OCI-LY3 (cell line): ENCODE measurements around the gene LIPC.

Source experiments
- H2AFZ ChIP-seq: fragments of 200-600, 300-600 bp; shearing (Covaris generic); 2 replicates; pipeline ENCODE4 v1.6.0; 2014; ENCODE audit warnings: antibody characterized with exemption, low read depth, low read length
- H3K27ac ChIP-seq: fragments of 200-600, 300-600 bp; sonication (generic); 2 replicates; pipeline ENCODE4 v1.5.1; 2014; ENCODE audit warnings: mild to moderate bottlenecking, low read length, moderate library complexity, mixed read lengths
- H3K27me3 ChIP-seq: fragments of 200-600, 300-600 bp; sonication (generic); 2 replicates; pipeline ENCODE4 v1.6.1; 2014; ENCODE audit warnings: low read depth, low read length, mixed read lengths
- H3K36me3 ChIP-seq: fragments of 200-600, 300-600 bp; sonication (generic); replicated peaks from 2 replicates; pipeline ENCODE3; 2014; ENCODE audit warnings: low read depth, low read length, mixed read lengths
- H3K4me1 ChIP-seq: fragments of 300-600, 200-600 bp; sonication (generic); 2 replicates; pipeline ENCODE4 v1.6.1; 2014; ENCODE audit warnings: low read length, mixed read lengths
- H3K4me2 ChIP-seq: fragments of 200-600, 300-600 bp; sonication (generic); 2 replicates; pipeline ENCODE4 v1.6.1; 2014; ENCODE audit warnings: low read length, mixed read lengths
- H3K4me3 ChIP-seq: fragments of 300-600, 200-600 bp; sonication (generic); 2 replicates; pipeline ENCODE4 v1.5.1; 2014; ENCODE audit warnings: antibody characterized with exemption, mild to moderate bottlenecking, low read length, moderate library complexity
- H3K79me2 ChIP-seq: fragments of 300-600, 200-600 bp; shearing (Covaris generic); 2 replicates; pipeline ENCODE4 v1.6.1; 2014; ENCODE audit warnings: mild to moderate bottlenecking, low read length, mixed read lengths
- H3K9ac ChIP-seq: fragments of 300-600, 200-600 bp; shearing (Covaris generic); 2 replicates; pipeline ENCODE4 v1.6.0; 2014; ENCODE audit warnings: mild to moderate bottlenecking, low read length, moderate library complexity
- H3K9me3 ChIP-seq: fragments of 200-600, 300-600 bp; shearing (Covaris generic); 2 replicates; pipeline ENCODE4 v1.6.1; 2014; ENCODE audit warnings: low read length, mixed read lengths; ENCODE audit not compliant: insufficient read depth
- H4K20me1 ChIP-seq: fragments of 200-600, 300-600 bp; sonication (generic); 2 replicates; pipeline ENCODE4 v1.6.1; 2016; ENCODE audit warnings: low read length, mixed read lengths; ENCODE audit not compliant: insufficient read depth
- EZH2phosphoT487 ChIP-seq: fragments of 200-600 bp; shearing (Covaris generic); IDR thresholded peaks from 2 replicates; pipeline ENCODE4 v1.6.1; 2018; ENCODE audit warnings: antibody characterized with exemption, mixed run types, low read depth
- TF ChIP-seq, protein P1 (sequence below): fragments of 200-600, 300-600 bp; sonication (generic); IDR thresholded peaks from 2 replicates; pipeline ENCODE4 v1.5.1; 2014; ENCODE audit warnings: antibody characterized with exemption, low read length, low read depth

The LIPC gene

GRCh38 chr15:58393241-58393662 lies 38.5 kb upstream of the LIPC start:
- H3K79me2 ChIP-seq = no peaks in the 10 kb centered on the region
- H3K27ac ChIP-seq = no peak overlapping the region
- no peaks in the 10 kb centered on the region for H3K9me3 ChIP-seq
- H4K20me1 ChIP-seq = no peaks in the 10 kb centered on the region
- peaks cover 16% of the 10 kb centered on the region for H3K27me3 ChIP-seq
- no peaks in the 10 kb centered on the region for H3K4me1 ChIP-seq
- no peak overlapping the region for H3K4me2 ChIP-seq
- H3K9ac ChIP-seq = no peak overlapping the region
- H2AFZ ChIP-seq = no peak overlapping the region
- H3K4me3 ChIP-seq = no peak overlapping the region
- H3K36me3 ChIP-seq = no peaks in the 10 kb centered on the region
- TF ChIP-seq, protein P1, sequence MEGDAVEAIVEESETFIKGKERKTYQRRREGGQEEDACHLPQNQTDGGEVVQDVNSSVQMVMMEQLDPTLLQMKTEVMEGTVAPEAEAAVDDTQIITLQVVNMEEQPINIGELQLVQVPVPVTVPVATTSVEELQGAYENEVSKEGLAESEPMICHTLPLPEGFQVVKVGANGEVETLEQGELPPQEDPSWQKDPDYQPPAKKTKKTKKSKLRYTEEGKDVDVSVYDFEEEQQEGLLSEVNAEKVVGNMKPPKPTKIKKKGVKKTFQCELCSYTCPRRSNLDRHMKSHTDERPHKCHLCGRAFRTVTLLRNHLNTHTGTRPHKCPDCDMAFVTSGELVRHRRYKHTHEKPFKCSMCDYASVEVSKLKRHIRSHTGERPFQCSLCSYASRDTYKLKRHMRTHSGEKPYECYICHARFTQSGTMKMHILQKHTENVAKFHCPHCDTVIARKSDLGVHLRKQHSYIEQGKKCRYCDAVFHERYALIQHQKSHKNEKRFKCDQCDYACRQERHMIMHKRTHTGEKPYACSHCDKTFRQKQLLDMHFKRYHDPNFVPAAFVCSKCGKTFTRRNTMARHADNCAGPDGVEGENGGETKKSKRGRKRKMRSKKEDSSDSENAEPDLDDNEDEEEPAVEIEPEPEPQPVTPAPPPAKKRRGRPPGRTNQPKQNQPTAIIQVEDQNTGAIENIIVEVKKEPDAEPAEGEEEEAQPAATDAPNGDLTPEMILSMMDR = no peak
- no peak for TF ChIP-seq EZH2phosphoT487

DNA sequence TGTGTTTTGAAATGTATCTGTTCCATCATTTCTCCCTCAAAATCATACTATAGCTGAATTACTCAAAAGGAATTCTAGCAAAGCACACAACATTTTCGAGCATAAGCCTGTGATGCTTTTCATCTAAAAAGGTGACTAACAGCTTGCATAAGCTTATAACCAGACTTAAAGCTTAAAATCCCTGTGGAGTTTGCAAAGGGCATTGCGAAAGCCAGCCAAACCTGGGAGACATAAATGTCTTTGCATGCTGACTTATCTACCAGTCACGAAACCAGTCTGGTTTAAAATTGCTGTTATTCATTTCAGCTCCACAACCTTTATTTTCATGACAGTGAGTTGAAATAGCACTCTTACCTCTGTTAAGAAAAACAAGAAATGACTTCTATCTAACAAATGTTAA lies 35.6 kb upstream of the LIPC start:
- Histone ChIP-seq H4K20me1 (no peaks in the 10 kb centered on the region), H3K4me3 (no peak overlapping the region), H3K4me1 (no peaks in the 10 kb centered on the region), H3K27ac (no peak overlapping the region), H2AFZ (no peak overlapping the region), H3K36me3 (no peaks in the 10 kb centered on the region), H3K9ac (no peak overlapping the region), H3K9me3 (no peaks in the 10 kb centered on the region), H3K79me2 (no peaks in the 10 kb centered on the region), H3K27me3 (peaks cover 16% of the 10 kb centered on the region), H3K4me2 (no peak overlapping the region)
- no peak for TF ChIP-seq EZH2phosphoT487
- TF ChIP-seq, protein P1 = no peak

DNA sequence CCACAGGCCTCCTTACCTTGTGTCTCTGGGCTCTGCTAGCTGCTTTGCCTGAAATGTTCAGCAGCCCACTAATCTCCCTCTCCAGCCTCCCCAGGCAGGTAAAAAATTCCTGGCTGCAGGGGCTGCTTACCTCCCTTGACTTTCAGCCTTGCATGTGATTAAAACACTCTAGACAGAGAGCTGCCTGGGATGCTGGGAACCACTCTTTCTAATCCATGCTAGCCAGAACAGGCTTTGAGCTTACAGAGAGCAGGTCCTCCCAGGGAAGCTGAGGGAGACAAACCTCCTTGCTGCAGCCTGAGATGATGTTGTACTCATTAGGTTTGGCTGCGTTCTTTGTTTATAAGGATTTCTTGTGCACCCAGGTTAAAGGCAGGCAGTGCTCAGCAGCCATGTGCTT lies 33.7 kb upstream of the LIPC start:
- H3K79me2 ChIP-seq = no peaks in the 10 kb centered on the region

GRCh38 chr15:58398643-58399042 lies 33.1 kb upstream of the LIPC start:
- Histone ChIP-seq H2AFZ (no peak overlapping the region), H3K9ac (no peak overlapping the region), H3K27ac (no peak overlapping the region), H4K20me1 (no peaks in the 10 kb centered on the region), H3K4me3 (no peak overlapping the region), H3K27me3 (peaks cover 17% of the 10 kb centered on the region), H3K79me2 (no peaks in the 10 kb centered on the region), H3K4me1 (no peaks in the 10 kb centered on the region), H3K9me3 (no peaks in the 10 kb centered on the region), H3K36me3 (no peaks in the 10 kb centered on the region), H3K4me2 (no peak overlapping the region)
- TF ChIP-seq, protein P1 = no peak
- no peak for TF ChIP-seq EZH2phosphoT487

More for the DNA sequence above, 33.7 kb upstream of the LIPC start:
- no peak overlapping the region for H3K9ac ChIP-seq
- no peak overlapping the region for H3K4me3 ChIP-seq
- no peaks in the 10 kb centered on the region for H3K36me3 ChIP-seq
- H4K20me1 ChIP-seq = no peaks in the 10 kb centered on the region
- no peaks in the 10 kb centered on the region for H3K9me3 ChIP-seq
- H2AFZ ChIP-seq = no peak overlapping the region
- no peak overlapping the region for H3K27ac ChIP-seq
- TF ChIP-seq, protein P1 = no peak
- no peak for TF ChIP-seq EZH2phosphoT487
- H3K4me1 ChIP-seq = no peaks in the 10 kb centered on the region
- H3K4me2 ChIP-seq = no peak overlapping the region
- peaks cover 16% of the 10 kb centered on the region for H3K27me3 ChIP-seq
